Activated CD8-positive, alpha-beta memory T cell treated with anti-CD3 and anti-CD28 coated beads for 36 hours (primary cell): ENCODE results near the gene IKZF1. TPM values are rescaled to one million over a fixed set of nuclear protein-coding genes. Genes with fewer than 3 reads are reported as not detected.

Experiments
- CTCF ChIA-PET: fragments of 350-600 bp; sonication (Branson Sonifier 250); formaldehyde crosslinking; loops from one replicate; lab custom pipeline; 2021; ENCODE audit warnings: antibody characterized with exemption; lab: Charles Lee
- POLR2A ChIA-PET: fragments of 350-600 bp; sonication (Branson Sonifier 250); formaldehyde crosslinking; loops from one replicate; lab custom pipeline; 2021; ENCODE audit warnings: antibody characterized with exemption; lab: Charles Lee
- total RNA-seq, 2 experiments: library from RNA; stranded (reverse); gene quantifications; one replicate each; pipeline ENCODE4 v1.2.3, GENCODE V29; 2021

Gene IKZF1
- total RNA-seq, 2 experiments from 2014 or later, result 232 to 236 TPM

- ChIA-PET CTCF (interaction anchor here (0.9 to 3.1 kb wide), 8 partner anchors 8 to 111 kb away, joined by 3 to 12 read pairs (median 4); partner anchors contain the start of gene IKZF1), POLR2A (interaction anchor here (0.6 to 5.9 kb wide), 10 partner anchors 9 to 109 kb away, joined by 3 to 41 read pairs (median 4); partner anchors contain the start of gene IKZF1)
These were observed 11.5 kb downstream of the IKZF1 start for GRCh38 chr7:50315739-50316671.

GRCh38 chr7:50317221-50317678, 12.7 kb downstream of the IKZF1 start:
- ChIA-PET CTCF (interaction anchor here (0.8 to 3.1 kb wide), 8 partner anchors 9 to 111 kb away, joined by 3 to 9 read pairs (median 4); no protein-coding TSS in a partner anchor), POLR2A (interaction anchor here (0.8 to 5.9 kb wide), 4 partner anchors 10 to 112 kb away, joined by 3 to 41 read pairs (median 10); partner anchors contain the start of gene IKZF1)

- ChIA-PET POLR2A (interaction anchor here (0.6 to 5.9 kb wide), 7 partner anchors 11 to 112 kb away, joined by 3 to 41 read pairs (median 8); partner anchors contain the start of gene IKZF1), CTCF (interaction anchor here (0.8 to 3.1 kb wide), 10 partner anchors 9 to 112 kb away, joined by 3 to 9 read pairs (median 4); no protein-coding TSS in a partner anchor)
These were observed 13.5 kb downstream of the IKZF1 start for GRCh38 chr7:50317697-50318669.

- POLR2A ChIA-PET, result interaction anchor here (1.2 kb wide), 1 partner anchor 14 kb away, joined by 3 read pairs; no protein-coding TSS in a partner anchor
- CTCF ChIA-PET, result interaction anchor here (0.6 to 2.3 kb wide), 3 partner anchors 16 to 116 kb away, joined by 3 to 10 read pairs (median 3); no protein-coding TSS in a partner anchor
These were observed 17.1 kb downstream of the IKZF1 start for GRCh38 chr7:50321487-50322067.

- ChIA-PET CTCF (no interaction called here), POLR2A (interaction anchor here (0.8 kb wide), 1 partner anchor 44 kb away, joined by 3 read pairs; no protein-coding TSS in a partner anchor)
These were observed 19.6 kb downstream of the IKZF1 start for GRCh38 chr7:50324113-50324512.

GRCh38 chr7:50327443-50327842, 22.9 kb downstream of the IKZF1 start:
- CTCF ChIA-PET, result interaction anchor here (1.0 kb wide), 1 partner anchor 32 kb away, joined by 3 read pairs; no protein-coding TSS in a partner anchor
- POLR2A ChIA-PET, result no interaction called here

GRCh38 chr7:50329775-50330174, 25.3 kb downstream of the IKZF1 start:
- ChIA-PET POLR2A (interaction anchor here (0.5 to 2.4 kb wide), 2 partner anchors 12 to 18 kb away, joined by 3 to 6 read pairs; no protein-coding TSS in a partner anchor), CTCF (interaction anchor here (0.8 to 1.2 kb wide), 3 partner anchors 12 to 39 kb away, joined by 3 to 4 read pairs (median 3); no protein-coding TSS in a partner anchor)

DNA sequence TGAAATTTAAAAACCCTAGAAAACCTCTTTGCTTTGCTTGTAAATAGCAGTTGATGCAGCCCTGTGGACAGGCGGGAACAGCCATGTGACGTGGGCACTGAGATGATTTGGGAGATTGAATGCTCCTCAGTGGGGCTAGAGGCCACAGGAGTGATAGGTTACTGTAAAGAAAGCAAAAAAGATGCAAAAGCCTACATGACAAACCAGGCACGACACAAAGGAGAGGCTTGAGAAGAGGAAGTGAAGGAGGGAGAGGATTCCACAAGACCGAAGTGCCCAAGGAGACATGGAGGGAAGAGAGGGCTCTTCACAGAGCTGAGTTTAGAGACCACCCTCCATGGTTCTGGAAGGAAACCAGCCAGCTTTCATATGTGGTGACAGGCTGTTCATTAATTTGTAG, 25.7 kb downstream of the IKZF1 start:
- ChIA-PET POLR2A (interaction anchor here (1.5 to 2.4 kb wide), 3 partner anchors 18 to 31 kb away, joined by 3 to 6 read pairs (median 4); partner anchors contain the start of gene IKZF1), CTCF (interaction anchor here (1.1 to 2.0 kb wide), 4 partner anchors 11 to 123 kb away, joined by 3 to 6 read pairs (median 4); no protein-coding TSS in a partner anchor)

GRCh38 chr7:50330696-50331095, 26.2 kb downstream of the IKZF1 start:
- ChIA-PET CTCF (interaction anchor here (0.8 to 2.0 kb wide), 8 partner anchors 11 to 124 kb away, joined by 3 to 6 read pairs (median 4); no protein-coding TSS in a partner anchor), POLR2A (interaction anchor here (0.8 to 2.4 kb wide), 6 partner anchors 12 to 30 kb away, joined by 3 to 9 read pairs (median 4); partner anchors contain the start of gene IKZF1)

DNA sequence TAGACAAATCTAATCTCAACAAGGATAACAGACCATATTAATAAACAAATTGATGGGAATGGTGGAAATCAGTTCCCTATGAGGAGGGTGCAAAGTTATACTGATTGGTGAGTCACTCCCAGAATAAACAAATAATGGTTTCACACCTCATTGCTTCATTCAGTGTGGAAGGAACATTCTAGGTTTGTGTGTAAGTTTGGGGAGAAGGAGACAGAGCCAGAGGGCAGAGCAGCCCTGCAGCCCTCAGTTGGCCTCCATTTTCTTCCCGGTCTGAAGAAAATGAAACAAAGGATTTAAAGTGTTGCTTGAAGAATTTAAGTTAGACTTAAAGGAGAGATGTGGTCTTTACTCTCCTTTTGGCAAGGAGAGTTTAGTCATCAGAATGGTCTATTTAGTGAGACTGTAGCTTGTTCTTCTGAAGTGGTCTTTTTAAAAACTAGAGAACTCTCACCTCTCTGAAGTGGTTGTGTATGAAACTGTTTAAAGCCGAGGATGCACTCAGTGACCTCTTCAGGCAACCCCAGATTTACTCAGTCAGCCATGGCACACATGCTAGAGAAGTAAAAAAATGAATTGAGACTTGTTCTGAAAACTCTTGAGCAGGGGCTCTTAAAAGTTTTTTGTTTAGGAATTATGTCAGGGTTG, 27.2 kb downstream of the IKZF1 start:
- ChIA-PET CTCF (interaction anchor here (0.6 to 2.0 kb wide), 9 partner anchors 10 to 125 kb away, joined by 3 to 6 read pairs (median 4); no protein-coding TSS in a partner anchor), POLR2A (interaction anchor here (0.7 to 2.4 kb wide), 7 partner anchors 13 to 29 kb away, joined by 3 to 9 read pairs (median 4); partner anchors contain the start of gene IKZF1)

GRCh38 chr7:50332241-50333165, 28.0 kb downstream of the IKZF1 start:
- POLR2A ChIA-PET, result interaction anchor here (0.5 to 2.4 kb wide), 5 partner anchors 15 to 126 kb away, joined by 3 to 9 read pairs (median 3); no protein-coding TSS in a partner anchor
- CTCF ChIA-PET, result interaction anchor here (0.6 to 2.0 kb wide), 3 partner anchors 15 to 125 kb away, joined by 3 to 6 read pairs (median 3); no protein-coding TSS in a partner anchor

DNA sequence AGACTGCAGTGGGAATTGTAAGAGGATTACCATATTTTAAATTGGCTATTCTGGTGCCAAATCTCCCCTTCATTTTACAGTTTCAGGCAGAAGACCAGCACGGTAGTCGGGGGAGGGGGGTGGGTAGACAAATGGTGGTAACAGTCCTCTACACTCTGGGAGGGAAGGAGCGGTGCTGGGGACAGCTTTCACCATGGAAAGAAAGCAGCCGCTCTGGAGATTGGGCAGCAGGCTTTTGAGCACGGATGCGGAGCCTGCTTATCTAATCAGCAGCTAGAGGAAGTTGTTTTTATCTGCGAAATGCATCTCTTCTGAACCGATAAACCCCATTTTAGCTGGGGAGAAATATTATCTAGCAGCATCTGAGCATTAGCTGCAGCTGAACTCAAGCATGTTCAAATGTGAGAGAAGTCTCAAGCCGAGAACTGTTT, 28.7 kb downstream of the IKZF1 start:
- POLR2A ChIA-PET, result interaction anchor here (0.5 to 1.4 kb wide), 3 partner anchors 18 to 127 kb away, joined by 3 read pairs; no protein-coding TSS in a partner anchor
- CTCF ChIA-PET, result no interaction called here

- POLR2A ChIA-PET, result interaction anchor here (1.4 kb wide), 1 partner anchor 20 kb away, joined by 3 read pairs; no protein-coding TSS in a partner anchor
- CTCF ChIA-PET, result no interaction called here
These were observed 30.0 kb downstream of the IKZF1 start for GRCh38 chr7:50334341-50334994.

GRCh38 chr7:50335230-50335794, 30.8 kb downstream of the IKZF1 start:
- CTCF ChIA-PET, result interaction anchor here (0.9 to 1.3 kb wide), 3 partner anchors 29 to 82 kb away, joined by 3 to 5 read pairs (median 5); no protein-coding TSS in a partner anchor
- POLR2A ChIA-PET, result interaction anchor here (0.6 to 2.5 kb wide), 8 partner anchors 9 to 27 kb away, joined by 3 to 17 read pairs (median 4); no protein-coding TSS in a partner anchor
